Measurements from ENCODE around the gene BLOC1S6.

DNA sequence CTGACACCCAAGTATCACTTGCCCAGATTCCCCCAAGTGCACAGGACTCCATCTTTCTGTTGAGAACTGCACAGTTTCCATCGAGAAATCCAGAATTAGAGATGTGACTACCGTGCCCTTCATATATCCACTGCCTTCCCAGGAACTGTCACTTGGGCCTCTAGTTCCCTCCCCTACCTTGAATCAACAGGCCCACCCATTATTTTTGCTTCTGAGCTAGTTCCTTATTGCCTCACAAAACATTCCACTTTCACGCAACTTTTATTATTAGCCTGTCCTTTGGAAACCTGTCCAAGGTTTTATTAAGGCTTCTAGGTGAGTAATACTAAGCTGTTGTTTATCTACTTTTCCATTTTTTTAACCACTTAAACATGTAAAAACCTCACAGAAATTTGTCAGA, 47.5 kb upstream of the BLOC1S6 start:
- TF ChIP-seq, protein P1, sequence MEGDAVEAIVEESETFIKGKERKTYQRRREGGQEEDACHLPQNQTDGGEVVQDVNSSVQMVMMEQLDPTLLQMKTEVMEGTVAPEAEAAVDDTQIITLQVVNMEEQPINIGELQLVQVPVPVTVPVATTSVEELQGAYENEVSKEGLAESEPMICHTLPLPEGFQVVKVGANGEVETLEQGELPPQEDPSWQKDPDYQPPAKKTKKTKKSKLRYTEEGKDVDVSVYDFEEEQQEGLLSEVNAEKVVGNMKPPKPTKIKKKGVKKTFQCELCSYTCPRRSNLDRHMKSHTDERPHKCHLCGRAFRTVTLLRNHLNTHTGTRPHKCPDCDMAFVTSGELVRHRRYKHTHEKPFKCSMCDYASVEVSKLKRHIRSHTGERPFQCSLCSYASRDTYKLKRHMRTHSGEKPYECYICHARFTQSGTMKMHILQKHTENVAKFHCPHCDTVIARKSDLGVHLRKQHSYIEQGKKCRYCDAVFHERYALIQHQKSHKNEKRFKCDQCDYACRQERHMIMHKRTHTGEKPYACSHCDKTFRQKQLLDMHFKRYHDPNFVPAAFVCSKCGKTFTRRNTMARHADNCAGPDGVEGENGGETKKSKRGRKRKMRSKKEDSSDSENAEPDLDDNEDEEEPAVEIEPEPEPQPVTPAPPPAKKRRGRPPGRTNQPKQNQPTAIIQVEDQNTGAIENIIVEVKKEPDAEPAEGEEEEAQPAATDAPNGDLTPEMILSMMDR (IDR thresholded peaks at IDR 0.05): no peak
- TF ChIP-seq SP1 (CRISPR knock-in tag; conservative IDR thresholded peaks at IDR 0.05) (no peak), ZNF263 (CRISPR knock-in tag; IDR thresholded peaks at IDR 0.05; ENCODE audit: low read depth) (no peak), NR3C1 (CRISPR knock-in tag; conservative IDR thresholded peaks at IDR 0.05; ENCODE audit: low read depth) (no peak), MYBL2 (CRISPR knock-in tag; IDR thresholded peaks at IDR 0.05) (no peak), ELF4 (CRISPR knock-in tag; IDR thresholded peaks at IDR 0.05; ENCODE audit: low read depth) (no peak), FOXK1 (CRISPR knock-in tag; IDR thresholded peaks at IDR 0.05) (no peak), MAX (CRISPR knock-in tag; IDR thresholded peaks at IDR 0.05) (no peak), ZNF317 (CRISPR knock-in tag; IDR thresholded peaks at IDR 0.05; ENCODE audit: borderline replicate concordance, low read depth) (no peak), FOXP1 (CRISPR knock-in tag; IDR thresholded peaks at IDR 0.05; ENCODE audit: borderline replicate concordance) (no peak)
- TF ChIP-seq, protein P2, sequence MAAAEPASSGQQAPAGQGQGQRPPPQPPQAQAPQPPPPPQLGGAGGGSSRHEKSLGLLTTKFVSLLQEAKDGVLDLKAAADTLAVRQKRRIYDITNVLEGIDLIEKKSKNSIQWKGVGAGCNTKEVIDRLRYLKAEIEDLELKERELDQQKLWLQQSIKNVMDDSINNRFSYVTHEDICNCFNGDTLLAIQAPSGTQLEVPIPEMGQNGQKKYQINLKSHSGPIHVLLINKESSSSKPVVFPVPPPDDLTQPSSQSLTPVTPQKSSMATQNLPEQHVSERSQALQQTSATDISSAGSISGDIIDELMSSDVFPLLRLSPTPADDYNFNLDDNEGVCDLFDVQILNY (CRISPR knock-in tag; IDR thresholded peaks at IDR 0.05): no peak

All from WTC11 (cell line).